HFF-Myc (cell line): Measurements from ENCODE around the gene GLB1L3.

Experiments
- DNase-seq: peaks from one replicate; pipeline ENCODE4 v3.0.0-alpha.2; 2011; ENCODE audit warnings: low read depth; ENCODE audit errors: extremely low read depth
- H3K4me3 ChIP-seq: replicated peaks from 2 replicates; pipeline ENCODE4 v1.5.1; 2011; ENCODE audit warnings: low read depth, mild to moderate bottlenecking, control low read depth, low read length
- TF ChIP-seq, protein P1 (sequence below): IDR thresholded peaks from 2 replicates; pipeline ENCODE4 v1.5.1; 2012; ENCODE audit warnings: mild to moderate bottlenecking, low read depth, low read length, control low read depth; ENCODE audit errors: missing control alignments

GLB1L3 gene

DNA sequence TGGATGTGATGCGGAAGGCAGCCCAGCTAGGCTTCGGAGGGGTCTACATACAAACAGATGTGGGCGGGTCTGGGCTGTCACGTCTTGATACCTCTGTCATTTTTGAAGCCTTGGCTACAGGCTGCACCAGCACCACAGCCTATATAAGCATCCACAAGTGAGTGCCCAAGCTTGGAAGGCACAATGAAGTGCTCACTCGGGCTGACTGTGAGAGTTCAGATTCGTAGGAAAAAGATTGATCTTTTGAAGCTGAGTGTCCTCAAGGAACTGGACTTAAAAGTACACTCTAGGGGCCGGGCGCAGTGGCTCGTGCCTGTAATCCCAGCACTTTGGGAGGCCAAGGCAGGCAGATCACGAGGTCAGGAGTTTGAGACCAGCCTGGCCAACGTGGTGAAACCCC is 19.1 kb upstream of the GLB1L3 start:
- no peak overlapping the region for H3K4me3 ChIP-seq
- TF ChIP-seq, protein P1, sequence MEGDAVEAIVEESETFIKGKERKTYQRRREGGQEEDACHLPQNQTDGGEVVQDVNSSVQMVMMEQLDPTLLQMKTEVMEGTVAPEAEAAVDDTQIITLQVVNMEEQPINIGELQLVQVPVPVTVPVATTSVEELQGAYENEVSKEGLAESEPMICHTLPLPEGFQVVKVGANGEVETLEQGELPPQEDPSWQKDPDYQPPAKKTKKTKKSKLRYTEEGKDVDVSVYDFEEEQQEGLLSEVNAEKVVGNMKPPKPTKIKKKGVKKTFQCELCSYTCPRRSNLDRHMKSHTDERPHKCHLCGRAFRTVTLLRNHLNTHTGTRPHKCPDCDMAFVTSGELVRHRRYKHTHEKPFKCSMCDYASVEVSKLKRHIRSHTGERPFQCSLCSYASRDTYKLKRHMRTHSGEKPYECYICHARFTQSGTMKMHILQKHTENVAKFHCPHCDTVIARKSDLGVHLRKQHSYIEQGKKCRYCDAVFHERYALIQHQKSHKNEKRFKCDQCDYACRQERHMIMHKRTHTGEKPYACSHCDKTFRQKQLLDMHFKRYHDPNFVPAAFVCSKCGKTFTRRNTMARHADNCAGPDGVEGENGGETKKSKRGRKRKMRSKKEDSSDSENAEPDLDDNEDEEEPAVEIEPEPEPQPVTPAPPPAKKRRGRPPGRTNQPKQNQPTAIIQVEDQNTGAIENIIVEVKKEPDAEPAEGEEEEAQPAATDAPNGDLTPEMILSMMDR: no peak
- no peak for DNase-seq

DNA sequence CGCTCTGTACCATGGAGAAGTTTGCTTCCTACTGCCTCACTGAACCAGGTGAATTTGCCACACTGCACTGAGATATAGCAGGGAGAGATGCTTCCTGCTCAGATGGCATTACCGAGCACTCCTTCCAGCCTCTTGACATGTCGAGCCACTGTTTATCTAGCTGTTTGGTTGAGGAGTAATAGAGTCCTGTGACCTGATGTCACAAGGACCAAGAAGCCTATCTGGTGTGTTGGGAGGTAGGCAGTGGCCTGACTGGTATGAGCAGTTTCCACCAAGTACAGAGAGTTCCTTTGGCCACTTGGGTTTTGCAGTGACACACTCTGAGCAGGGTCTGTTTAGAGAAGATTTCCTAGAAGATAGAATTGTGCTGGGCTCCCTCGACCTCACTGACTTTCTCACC is 17.6 kb upstream of the GLB1L3 start:
- no peak for DNase-seq
- H3K4me3 ChIP-seq: no peak overlapping the region
- TF ChIP-seq, protein P1: no peak

- TF ChIP-seq, protein P1: no peak
- no peak overlapping the region for H3K4me3 ChIP-seq
- no peak for DNase-seq
Observed at GRCh38 chr11:134260503-134260902, 15.7 kb upstream of the GLB1L3 start.

- DNase-seq: no peak
- H3K4me3 ChIP-seq: no peak overlapping the region
- TF ChIP-seq, protein P1: no peak
Observed at GRCh38 chr11:134260983-134261382, 15.2 kb upstream of the GLB1L3 start.

DNA sequence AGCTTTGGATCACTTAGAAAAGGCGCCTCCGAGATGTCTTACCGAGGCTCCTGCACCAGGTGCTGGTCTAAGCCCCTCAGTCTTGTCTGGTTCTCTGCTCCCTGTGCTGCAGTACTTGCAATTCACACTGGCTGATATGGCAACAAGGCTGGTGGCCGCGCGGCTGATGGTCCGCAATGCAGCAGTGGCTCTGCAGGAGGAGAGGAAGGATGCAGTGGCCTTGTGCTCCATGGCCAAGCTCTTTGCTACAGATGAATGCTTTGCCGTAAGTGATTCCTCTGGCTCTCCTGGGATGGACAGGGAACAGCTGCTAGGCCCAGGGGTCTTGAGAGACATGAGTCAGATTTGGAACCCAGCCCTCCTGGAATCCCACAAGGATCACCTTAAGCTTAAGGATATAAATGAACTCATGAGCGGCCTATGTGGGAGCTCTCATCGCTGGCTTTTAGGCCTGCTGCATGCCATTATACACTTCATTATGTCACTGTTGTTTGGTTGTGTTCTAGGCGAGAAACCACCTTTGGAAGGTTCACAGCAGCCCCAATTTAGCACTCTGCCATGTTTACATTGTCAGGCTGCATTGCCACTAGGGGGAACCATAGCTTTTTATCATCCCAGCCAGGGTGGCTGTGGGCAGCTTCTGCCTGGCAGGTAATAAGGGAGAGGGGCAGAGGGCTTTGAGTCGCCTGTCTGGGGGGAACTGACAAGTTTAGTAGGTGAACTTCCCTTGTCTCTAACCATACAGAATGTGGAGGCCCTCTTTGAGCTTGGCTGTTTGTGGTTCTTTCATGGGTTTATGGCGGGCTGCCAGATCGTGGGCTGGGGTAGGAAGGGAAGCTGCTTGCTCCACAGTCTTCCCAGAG is 14.3 kb upstream of the GLB1L3 start:
- H3K4me3 ChIP-seq: no peak overlapping the region
- DNase-seq: no peak
- TF ChIP-seq, protein P1: peak; percentile 65

- H3K4me3 ChIP-seq: no peak overlapping the region
- TF ChIP-seq, protein P1: no peak
- DNase-seq: no peak
Observed at GRCh38 chr11:134264966-134265764, 11.0 kb upstream of the GLB1L3 start.
